GM12878 (cell line): ENCODE measurements around the gene KRTAP5-11. TPM values are rescaled to one million over a fixed set of nuclear protein-coding genes. Genes with fewer than 3 reads are reported as not detected.
A peak's percentile ranks its signal among the peaks of the same experiment; 100 is the strongest.

Experiments
- ATAC-seq: fragments of 200-7000 bp; cut with Tn5 transposase; 3 replicates; pipeline ENCODE4 v1.9.1; 2020; ENCODE audit warnings: mild to moderate bottlenecking, moderate library complexity
- BruUV-seq: library from RNA; stranded (reverse); fragments of 400-500 nt; replicated peaks from 2 replicates; lab custom pipeline; 2021; lab: Mats Ljungman, UMichigan
- CTCF ChIA-PET: fragments of 300-600 bp; sonication (Branson Sonifier 250); formaldehyde crosslinking; extraction: SDS; loops from one replicate; lab custom pipeline; 2021; ENCODE audit warnings: inconsistent platforms; lab: Yijun Ruan, JAX
- POLR2A ChIA-PET: fragments of 350-600 bp; formaldehyde crosslinking; extraction: SDS; loops from one replicate; lab custom pipeline; 2021; ENCODE audit warnings: inconsistent platforms; lab: Charles Lee
- RAD21 ChIA-PET: fragments of 300-600 bp; sonication (Branson Sonifier 250); formaldehyde crosslinking; loops from one replicate; lab custom pipeline; 2023; ENCODE audit warnings: antibody characterized with exemption; ENCODE audit not compliant: unreplicated experiment; lab: Charles Lee
- SMC1A ChIA-PET: fragments of 300-600 bp; sonication (Branson Sonifier 250); formaldehyde crosslinking; loops from one replicate; lab custom pipeline; 2023; ENCODE audit not compliant: unreplicated experiment, uncharacterized antibody; lab: Charles Lee
- DNase-seq: peaks from one replicate; pipeline ENCODE4 v3.0.0-alpha.2; 2011; ENCODE audit warnings: low read depth, low spot score
- FAIRE-seq: peaks from 3 replicates; lab custom pipeline; 2011; peaks lifted over from hg19 to GRCh38; lab: Jason Lieb, UNC
- H2AFZ ChIP-seq: 2 replicates; pipeline ENCODE4 v1.6.0; 2011; ENCODE audit warnings: low read depth, low read length, control low read depth; ENCODE audit not compliant: control insufficient read depth
- H3K27ac ChIP-seq: 2 replicates; pipeline ENCODE4 v1.5.1; 2011; ENCODE audit warnings: control low read depth; ENCODE audit not compliant: control insufficient read depth, insufficient read depth
- H3K27me3 ChIP-seq, 2 experiments: replicated peaks in 1 of 2; 2 replicates each; pipeline versions ENCODE4 v1.6.0 to v1.6.1; 2011; ENCODE audit warnings: low read length in 1 of 2; ENCODE audit not compliant: control insufficient read depth in 2 of 2, insufficient read depth in 2 of 2
- H3K36me3 ChIP-seq, 2 experiments: 2 replicates each; pipeline ENCODE4 v1.5.1; 2011; ENCODE audit warnings: low read length in 1 of 2; ENCODE audit not compliant: control insufficient read depth in 2 of 2, insufficient read depth in 2 of 2
- H3K4me1 ChIP-seq: 2 replicates; pipeline ENCODE4 v1.6.1; 2011; ENCODE audit warnings: mild to moderate bottlenecking, low read length, moderate library complexity, mixed read lengths; ENCODE audit not compliant: control insufficient read depth, insufficient read depth
- H3K4me2 ChIP-seq: 2 replicates; pipeline ENCODE4 v1.6.0; 2011; ENCODE audit warnings: control low read depth; ENCODE audit not compliant: control insufficient read depth, insufficient read depth
- H3K4me3 ChIP-seq: fragments of 200-600 bp; sonication (generic); 2 replicates; pipeline ENCODE4 v1.5.1; 2016
- H3K79me2 ChIP-seq: 2 replicates; pipeline ENCODE4 v1.6.0; 2011; ENCODE audit warnings: low read length; ENCODE audit not compliant: control insufficient read depth, insufficient read depth
- H3K9ac ChIP-seq: 2 replicates; pipeline ENCODE4 v1.8.0; 2011; ENCODE audit warnings: low read length, control low read depth, mixed read lengths; ENCODE audit not compliant: control insufficient read depth, insufficient read depth
- H3K9me3 ChIP-seq: replicated peaks from 3 replicates; pipeline ENCODE4 v1.5.1; 2011; ENCODE audit warnings: mild to moderate bottlenecking, low read length; ENCODE audit not compliant: control insufficient read depth, insufficient read depth
- H4K20me1 ChIP-seq: 2 replicates; pipeline ENCODE4 v1.6.0; 2011; ENCODE audit not compliant: control insufficient read depth, insufficient read depth
- BRCA1 ChIP-seq: IDR thresholded peaks from 2 replicates; pipeline ENCODE4 v1.6.1; 2011; ENCODE audit warnings: low read depth, low read length, improper control_type of control experiment
- IKZF2 ChIP-seq, 2 experiments: fragments of 450-650 bp; IDR thresholded peaks; 2 replicates each; pipeline ENCODE4 v1.6.1; 2017; ENCODE audit warnings: mild to moderate bottlenecking in 2 of 2, moderate library complexity in 2 of 2
- PAX5 ChIP-seq: IDR thresholded peaks from 2 replicates; pipeline ENCODE4 v1.6.1; 2011; ENCODE audit warnings: low read depth, low read length, borderline replicate concordance
- TCF7 ChIP-seq: IDR thresholded peaks from 2 replicates; pipeline ENCODE4 v1.6.1; 2014; ENCODE audit warnings: antibody characterized with exemption, borderline replicate concordance
- WGBS: methylation state at CpG from one replicate; pipeline ENCODE4 v1.1.6; 2016; ENCODE audit warnings: low lambda C conversion rate; ENCODE audit not compliant: insufficient replicate concordance, insufficient coverage; ENCODE audit errors: missing lambda C conversion rate; 5-methylcytosine and 5-hydroxymethylcytosine counted together
- in situ Hi-C: fragments of 300-500 bp; cut with MboI; formaldehyde crosslinking; loops from 9 replicates; pipeline ENCODE4 v1.14.3; 2018; ENCODE audit warnings: mixed read lengths
- intact Hi-C: fragments of 100-400 bp; cut with micrococcal nuclease; formaldehyde crosslinking; loops from one replicate; pipeline ENCODE4 v1.14.2; 2022; ENCODE audit not compliant: unreplicated experiment
- polyA plus RNA-seq, 11 experiments: library from polyadenylated mRNA; depleted of rRNA in 4 of 11; unstranded in 6 of 11; stranded (reverse) in 5 of 11; fragments of >200 nt; fragmentation: Nextera tagmentation in 4 of 11; fragmentation: Illumina TruSeq in 1 of 11; extraction: Ambion mirVana in 4 of 11; extraction: Trizol in 1 of 11; gene quantifications; 1 replicate in 1 of 11; 2 replicates in 10 of 11; pipeline versions ENCODE4 v1.2.1 to v1.2.3, GENCODE V29; 2011 to 2016; ENCODE audit warnings: inconsistent platforms in 2 of 11, missing spikeins in 2 of 11, low read depth in 1 of 11
- total RNA-seq, 4 experiments: library from RNA; depleted of rRNA in 3 of 4; stranded (reverse); fragments of >200 nt in 3 of 4; fragmentation: Illumina TruSeq in 1 of 4; extraction: Trizol in 1 of 4; gene quantifications; 2 replicates each; pipeline versions ENCODE4 v1.2.1 to v1.2.3, GENCODE V29; 2013 to 2021
- TF ChIP-seq, protein P1 (sequence below), 3 experiments: IDR thresholded peaks in 2 of 3; conservative IDR thresholded peaks in 1 of 3; 2 replicates each; pipeline ENCODE4 v1.5.1; 2011; ENCODE audit warnings: low read depth in 3 of 3, low read length in 3 of 3, mild to moderate bottlenecking in 3 of 3, control low read depth in 2 of 3, moderate library complexity in 2 of 3, inconsistent platforms in 1 of 3, mixed read lengths in 1 of 3; ENCODE audit not compliant: control insufficient read depth in 2 of 3, insufficient read depth in 1 of 3; ENCODE audit errors: extremely low read depth in 1 of 3
- TF ChIP-seq, protein P2 (sequence below): IDR thresholded peaks from 2 replicates; pipeline ENCODE4 v1.6.1; 2011; ENCODE audit warnings: borderline replicate concordance, low read depth, mild to moderate bottlenecking, moderate library complexity, mixed read lengths, low read length; ENCODE audit not compliant: insufficient read depth; ENCODE audit errors: extremely low read length
- TF ChIP-seq, protein P3 (sequence below): fragments of 450-650 bp; IDR thresholded peaks from 2 replicates; pipeline ENCODE4 v1.6.1; 2018; ENCODE audit warnings: mild to moderate bottlenecking, low read depth, moderate library complexity; ENCODE audit not compliant: partially characterized antibody
- TF ChIP-seq, protein P4 (sequence below): IDR thresholded peaks from 2 replicates; pipeline ENCODE4 v1.6.1; 2011; ENCODE audit warnings: borderline replicate concordance, low read depth, mild to moderate bottlenecking, moderate library complexity, low read length; ENCODE audit not compliant: insufficient read depth, poor library complexity, severe bottlenecking

The KRTAP5-11 gene
- total and polyA plus RNA-seq, 10 of the 15 experiments (the other 5 are each of a cell fraction or from before 2014, with no cell fraction given): not detected

DNA sequence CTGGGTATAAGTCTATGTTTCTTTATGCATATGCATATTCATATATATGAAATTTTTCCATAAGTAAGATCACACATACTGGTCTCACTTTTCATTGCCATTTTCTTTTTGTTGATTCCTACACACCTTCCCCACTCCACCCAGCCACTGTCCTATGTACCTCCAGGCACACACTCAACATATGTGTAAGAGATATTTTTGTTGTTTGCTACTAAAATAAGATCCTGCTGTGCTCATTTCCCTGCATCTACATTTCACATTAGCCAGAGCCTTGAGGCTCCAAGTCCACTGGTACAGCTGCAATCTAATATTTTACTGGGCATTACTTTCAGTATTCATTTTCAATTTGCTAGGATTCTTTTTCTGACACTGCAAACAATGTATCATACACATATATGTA lies 25.4 kb downstream of the KRTAP5-11 start (continued):
- TF ChIP-seq, protein P1, sequence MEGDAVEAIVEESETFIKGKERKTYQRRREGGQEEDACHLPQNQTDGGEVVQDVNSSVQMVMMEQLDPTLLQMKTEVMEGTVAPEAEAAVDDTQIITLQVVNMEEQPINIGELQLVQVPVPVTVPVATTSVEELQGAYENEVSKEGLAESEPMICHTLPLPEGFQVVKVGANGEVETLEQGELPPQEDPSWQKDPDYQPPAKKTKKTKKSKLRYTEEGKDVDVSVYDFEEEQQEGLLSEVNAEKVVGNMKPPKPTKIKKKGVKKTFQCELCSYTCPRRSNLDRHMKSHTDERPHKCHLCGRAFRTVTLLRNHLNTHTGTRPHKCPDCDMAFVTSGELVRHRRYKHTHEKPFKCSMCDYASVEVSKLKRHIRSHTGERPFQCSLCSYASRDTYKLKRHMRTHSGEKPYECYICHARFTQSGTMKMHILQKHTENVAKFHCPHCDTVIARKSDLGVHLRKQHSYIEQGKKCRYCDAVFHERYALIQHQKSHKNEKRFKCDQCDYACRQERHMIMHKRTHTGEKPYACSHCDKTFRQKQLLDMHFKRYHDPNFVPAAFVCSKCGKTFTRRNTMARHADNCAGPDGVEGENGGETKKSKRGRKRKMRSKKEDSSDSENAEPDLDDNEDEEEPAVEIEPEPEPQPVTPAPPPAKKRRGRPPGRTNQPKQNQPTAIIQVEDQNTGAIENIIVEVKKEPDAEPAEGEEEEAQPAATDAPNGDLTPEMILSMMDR (IDR thresholded peaks at IDR 0.05 in 2 of 3, conservative IDR thresholded peaks at IDR 0.05 in 1 of 3; ENCODE audit: control insufficient read depth in 2 of 3, extremely low read depth in 1 of 3, insufficient read depth in 1 of 3, low read depth in 3 of 3, low read length in 3 of 3): no peak
- TF ChIP-seq, protein P2, sequence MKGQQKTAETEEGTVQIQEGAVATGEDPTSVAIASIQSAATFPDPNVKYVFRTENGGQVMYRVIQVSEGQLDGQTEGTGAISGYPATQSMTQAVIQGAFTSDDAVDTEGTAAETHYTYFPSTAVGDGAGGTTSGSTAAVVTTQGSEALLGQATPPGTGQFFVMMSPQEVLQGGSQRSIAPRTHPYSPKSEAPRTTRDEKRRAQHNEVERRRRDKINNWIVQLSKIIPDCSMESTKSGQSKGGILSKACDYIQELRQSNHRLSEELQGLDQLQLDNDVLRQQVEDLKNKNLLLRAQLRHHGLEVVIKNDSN: no peak
- no peak for TF ChIP-seq BRCA1
- TF ChIP-seq TCF7: no peak
- no peak for TF ChIP-seq PAX5
- TF ChIP-seq, protein P3, sequence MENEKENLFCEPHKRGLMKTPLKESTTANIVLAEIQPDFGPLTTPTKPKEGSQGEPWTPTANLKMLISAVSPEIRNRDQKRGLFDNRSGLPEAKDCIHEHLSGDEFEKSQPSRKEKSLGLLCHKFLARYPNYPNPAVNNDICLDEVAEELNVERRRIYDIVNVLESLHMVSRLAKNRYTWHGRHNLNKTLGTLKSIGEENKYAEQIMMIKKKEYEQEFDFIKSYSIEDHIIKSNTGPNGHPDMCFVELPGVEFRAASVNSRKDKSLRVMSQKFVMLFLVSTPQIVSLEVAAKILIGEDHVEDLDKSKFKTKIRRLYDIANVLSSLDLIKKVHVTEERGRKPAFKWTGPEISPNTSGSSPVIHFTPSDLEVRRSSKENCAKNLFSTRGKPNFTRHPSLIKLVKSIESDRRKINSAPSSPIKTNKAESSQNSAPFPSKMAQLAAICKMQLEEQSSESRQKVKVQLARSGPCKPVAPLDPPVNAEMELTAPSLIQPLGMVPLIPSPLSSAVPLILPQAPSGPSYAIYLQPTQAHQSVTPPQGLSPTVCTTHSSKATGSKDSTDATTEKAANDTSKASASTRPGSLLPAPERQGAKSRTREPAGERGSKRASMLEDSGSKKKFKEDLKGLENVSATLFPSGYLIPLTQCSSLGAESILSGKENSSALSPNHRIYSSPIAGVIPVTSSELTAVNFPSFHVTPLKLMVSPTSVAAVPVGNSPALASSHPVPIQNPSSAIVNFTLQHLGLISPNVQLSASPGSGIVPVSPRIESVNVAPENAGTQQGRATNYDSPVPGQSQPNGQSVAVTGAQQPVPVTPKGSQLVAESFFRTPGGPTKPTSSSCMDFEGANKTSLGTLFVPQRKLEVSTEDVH: no peak

DNA sequence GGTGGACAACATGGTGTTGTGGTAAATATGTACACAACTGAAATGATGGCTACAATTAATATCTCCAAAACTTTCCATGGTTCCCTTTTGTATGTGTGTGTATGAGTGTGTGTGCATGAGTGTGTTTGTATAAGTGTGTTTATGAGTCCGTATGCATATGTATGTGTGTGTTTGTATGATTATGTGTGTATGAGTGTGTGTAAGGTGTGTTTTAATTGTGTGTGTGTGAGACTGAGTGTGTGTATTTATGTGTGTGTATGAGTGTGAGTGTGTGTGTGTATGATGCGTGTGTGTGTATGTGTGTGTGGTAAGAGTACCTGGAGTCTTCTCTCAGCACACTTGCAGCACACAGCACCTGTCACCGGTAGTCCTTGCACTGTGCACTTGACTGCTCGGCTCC lies 26.7 kb downstream of the KRTAP5-11 start:
- CTCF ChIA-PET: no interaction called here
- Histone ChIP-seq H3K4me3 (no peak overlapping the region), H3K27me3 (no peaks in the 10 kb centered on the region), H3K27ac (no peak overlapping the region), H3K79me2 (no peaks in the 10 kb centered on the region), H3K4me1 (peaks cover 5% of the 10 kb centered on the region; the same call in 1 of the 2 replicates), H3K4me2 (no peak overlapping the region), H2AFZ (no peak overlapping the region), H3K9ac (no peak overlapping the region), H4K20me1 (no peaks in the 10 kb centered on the region), H3K9me3 (no peaks in the 10 kb centered on the region), H3K36me3 (no peaks in the 10 kb centered on the region)
- intact Hi-C loops: no loop called here
- RAD21 ChIA-PET: no interaction called here
- SMC1A ChIA-PET: no interaction called here
- ATAC-seq: no peak
- WGBS: 70% methylated on average over 4 of the region's 4 CpGs
- no TSS peak for BruUV-seq
- in situ Hi-C loops: no loop called here
- DNase-seq: no peak
- TF ChIP-seq, protein P4, sequence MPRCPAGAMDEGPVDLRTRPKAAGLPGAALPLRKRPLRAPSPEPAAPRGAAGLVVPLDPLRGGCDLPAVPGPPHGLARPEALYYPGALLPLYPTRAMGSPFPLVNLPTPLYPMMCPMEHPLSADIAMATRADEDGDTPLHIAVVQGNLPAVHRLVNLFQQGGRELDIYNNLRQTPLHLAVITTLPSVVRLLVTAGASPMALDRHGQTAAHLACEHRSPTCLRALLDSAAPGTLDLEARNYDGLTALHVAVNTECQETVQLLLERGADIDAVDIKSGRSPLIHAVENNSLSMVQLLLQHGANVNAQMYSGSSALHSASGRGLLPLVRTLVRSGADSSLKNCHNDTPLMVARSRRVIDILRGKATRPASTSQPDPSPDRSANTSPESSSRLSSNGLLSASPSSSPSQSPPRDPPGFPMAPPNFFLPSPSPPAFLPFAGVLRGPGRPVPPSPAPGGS: peak; percentile 22
- TF ChIP-seq BRCA1 (no peak), IKZF2 (IDR thresholded peaks at IDR 0.05) (no peak)
- no peak for FAIRE-seq
- POLR2A ChIA-PET: no interaction called here
